K562 (cell line): ENCODE measurements around the gene SLC12A9. TPM values are rescaled to one million over a fixed set of nuclear protein-coding genes. Genes with fewer than 3 reads are reported as not detected.

Experiments
- ATF1 ChIP-seq, 2 experiments: fragments of 450-650 bp in 1 of 2; IDR thresholded peaks; 2 replicates each; pipeline ENCODE4 v1.6.1; 2016; ENCODE audit warnings: missing compliant biosample characterization in 1 of 2, missing genetic modification characterization in 1 of 2
- CXXC5 ChIP-seq: fragments of 250-450 bp; sonication (Bioruptor Pico); IDR thresholded peaks from 2 replicates; pipeline ENCODE4 v1.8.0; 2022; ENCODE audit warnings: inconsistent platforms, mild to moderate bottlenecking, moderate library complexity
- DLX4 ChIP-seq: fragments of 250-450 bp; sonication (Bioruptor Pico); IDR thresholded peaks from 2 replicates; pipeline ENCODE4 v1.6.1; 2021; ENCODE audit warnings: mild to moderate bottlenecking
- ETV5 ChIP-seq: sonication (generic); formaldehyde crosslinking; IDR thresholded peaks from 2 replicates; pipeline ENCODE4 v1.4.0; 2020; ENCODE audit warnings: low read depth, mild to moderate bottlenecking, missing genetic modification reagents
- FOXM1 ChIP-seq, 2 experiments: fragments of 450-650 bp in 1 of 2; sonication (generic) in 1 of 2; formaldehyde crosslinking in 1 of 2; IDR thresholded peaks; 2 replicates each; pipeline versions ENCODE4 v1.6.1 to v1.9.0; 2017 to 2022; ENCODE audit warnings: low read depth in 2 of 2, mild to moderate bottlenecking in 2 of 2, missing genetic modification reagents in 1 of 2, moderate library complexity in 1 of 2
- HDAC3 ChIP-seq: fragments of 450-650 bp; IDR thresholded peaks from 2 replicates; pipeline ENCODE4 v1.6.1; 2018; ENCODE audit warnings: borderline replicate concordance, mild to moderate bottlenecking, moderate library complexity; ENCODE audit not compliant: partially characterized antibody
- HNRNPL ChIP-seq: fragments of 200-400 bp; formaldehyde crosslinking; IDR thresholded peaks from 2 replicates; pipeline ENCODE4 v1.6.1; 2017; ENCODE audit warnings: low read depth, mild to moderate bottlenecking, low read length
- KAT2B ChIP-seq: IDR thresholded peaks from one replicate; pipeline ENCODE4 v1.6.1; 2012; ENCODE audit warnings: low read depth, mild to moderate bottlenecking, control low read depth, inconsistent platforms, low read length, moderate library complexity
- KDM5B ChIP-seq: fragments of 200-600 bp; sonication (generic); IDR thresholded peaks from 2 replicates; pipeline ENCODE4 v1.6.1; 2012; ENCODE audit warnings: low read depth, mild to moderate bottlenecking, moderate library complexity, low read length, control low read depth, inconsistent platforms; ENCODE audit not compliant: insufficient replicate concordance
- KHSRP ChIP-seq: fragments of 450-650 bp; IDR thresholded peaks from 2 replicates; pipeline ENCODE4 v1.6.1; 2017
- LARP7 ChIP-seq: fragments of 450-650 bp; IDR thresholded peaks from 2 replicates; pipeline ENCODE4 v1.6.1; 2016
- MED1 ChIP-seq: sonication (generic); formaldehyde crosslinking; IDR thresholded peaks from 2 replicates; pipeline ENCODE4 v1.8.1; 2023; ENCODE audit warnings: missing genetic modification reagents, borderline replicate concordance
- NR2C1 ChIP-seq, 2 experiments: fragments of 450-650 bp; IDR thresholded peaks; 2 replicates each; pipeline ENCODE4 v1.6.1; 2017; ENCODE audit warnings: mild to moderate bottlenecking in 2 of 2, antibody characterized with exemption in 1 of 2, inconsistent platforms in 1 of 2, missing compliant biosample characterization in 1 of 2, missing genetic modification characterization in 1 of 2
- NR2C2 ChIP-seq, 2 experiments: fragments of 200-800 bp in 1 of 2; sonication (Bioruptor generic) in 1 of 2; sonication (generic) in 1 of 2; formaldehyde crosslinking in 1 of 2; IDR thresholded peaks; 2 replicates each; pipeline versions ENCODE4 v1.6.1 to v1.8.0; 2016 to 2022; ENCODE audit warnings: mild to moderate bottlenecking in 1 of 2, missing compliant biosample characterization in 1 of 2, missing genetic modification characterization in 1 of 2, missing genetic modification reagents in 1 of 2
- PHB2 ChIP-seq: fragments of 450-650 bp; IDR thresholded peaks from 2 replicates; pipeline ENCODE4 v1.6.1; 2017; ENCODE audit warnings: low read depth
- POLR2G ChIP-seq: fragments of 200-400 bp; formaldehyde crosslinking; IDR thresholded peaks from 2 replicates; pipeline ENCODE4 v1.6.1; 2017; ENCODE audit warnings: low read depth, mild to moderate bottlenecking, antibody characterized with exemption, low read length, moderate library complexity
- TAF1 ChIP-seq: IDR thresholded peaks from 2 replicates; pipeline ENCODE4 v1.6.1; 2011; ENCODE audit warnings: mild to moderate bottlenecking, low read length, moderate library complexity; ENCODE audit not compliant: insufficient read depth, control insufficient read depth, severe bottlenecking; ENCODE audit errors: extremely low read depth
- TBL1XR1 ChIP-seq, 2 experiments: IDR thresholded peaks; 2 replicates each; pipeline ENCODE4 v1.6.1; 2012; ENCODE audit warnings: improper control_type of control experiment in 2 of 2, low read length in 2 of 2, mild to moderate bottlenecking in 1 of 2
- ZBTB33 ChIP-seq: sonication (generic); formaldehyde crosslinking; IDR thresholded peaks from 2 replicates; pipeline ENCODE4 v1.8.1; 2023; ENCODE audit warnings: mild to moderate bottlenecking, missing genetic modification reagents
- ZBTB8A ChIP-seq: fragments of 450-650 bp; IDR thresholded peaks from 2 replicates; pipeline ENCODE4 v1.6.1; 2018; ENCODE audit warnings: mild to moderate bottlenecking, moderate library complexity; ENCODE audit not compliant: partially characterized antibody
- ZNF274 ChIP-seq: IDR thresholded peaks from 2 replicates; pipeline ENCODE4 v1.6.1; 2011; ENCODE audit warnings: low read depth, mild to moderate bottlenecking, low read length, moderate library complexity, borderline replicate concordance
- ZNF282 ChIP-seq: sonication (generic); formaldehyde crosslinking; IDR thresholded peaks from 2 replicates; pipeline ENCODE4 v1.8.1; 2023; ENCODE audit warnings: missing genetic modification reagents
- ZNF324 ChIP-seq: fragments of 250-450 bp; sonication (Bioruptor Pico); IDR thresholded peaks from 2 replicates; pipeline ENCODE4 v1.4.0; 2020; ENCODE audit warnings: mild to moderate bottlenecking
- ZNF583 ChIP-seq: fragments of 250-450 bp; sonication (Bioruptor Pico); IDR thresholded peaks from 2 replicates; pipeline ENCODE4 v1.4.0; 2020
- ZNF584 ChIP-seq: fragments of 200-800 bp; sonication (Bioruptor generic); IDR thresholded peaks from 2 replicates; pipeline ENCODE4 v1.6.1; 2016; ENCODE audit warnings: low read depth, mild to moderate bottlenecking, missing genetic modification characterization, missing compliant biosample characterization
- ZNF695 ChIP-seq: fragments of 450-650 bp; formaldehyde crosslinking; IDR thresholded peaks from 2 replicates; pipeline ENCODE4 v1.4.0; 2020; ENCODE audit warnings: mild to moderate bottlenecking, moderate library complexity
- polyA plus RNA-seq, 8 experiments: library from polyadenylated mRNA; depleted of rRNA in 4 of 8; stranded (reverse) in 5 of 8; unstranded in 3 of 8; fragments of >200 nt; fragmentation: Nextera tagmentation in 2 of 8; fragmentation: Illumina TruSeq in 1 of 8; extraction: Ambion mirVana in 2 of 8; extraction: Trizol in 1 of 8; gene quantifications; 2 replicates each; pipeline versions ENCODE4 v1.2.1 to v1.2.3, GENCODE V29; 2011 to 2014; ENCODE audit warnings: inconsistent platforms in 1 of 8, missing spikeins in 1 of 8
- total RNA-seq, 7 experiments: library from RNA; depleted of rRNA in 6 of 7; stranded (reverse); fragments of >200 nt in 6 of 7; fragmentation: Illumina TruSeq in 2 of 7; extraction: Trizol in 2 of 7; gene quantifications; 2 replicates each; pipeline versions ENCODE4 v1.2.1 to v1.2.3, GENCODE V29; 2011 to 2021; ENCODE audit warnings: low replicate concordance in 1 of 7

Gene SLC12A9
- total and polyA plus RNA-seq, 9 of the 15 experiments (the other 6 are each of a cell fraction or from before 2014, with no cell fraction given): 0.06 to 20.2 (median 10.7) TPM

- no peak for TF ChIP-seq ZNF584
- TF ChIP-seq HDAC3: no peak
- no peak for TF ChIP-seq PHB2
- peak; percentile 85 for TF ChIP-seq CXXC5 (CRISPR knock-in tag)
- TF ChIP-seq POLR2G: peak; percentile 92
- no peak; the same call in 1 of the 2 replicates for TF ChIP-seq ETV5 (CRISPR knock-in tag)
- no peak for TF ChIP-seq LARP7
- TF ChIP-seq ZBTB8A: no peak
- TF ChIP-seq MED1: 0 out of 2 replicates have a peak, but pooled peaks have one; percentile 45
- TF ChIP-seq ATF1 (CRISPR knock-in tag; IDR thresholded peaks at IDR 0.05): no peak
- peak; percentile 62 for TF ChIP-seq ATF1 (tag; IDR thresholded peaks at IDR 0.05)
- TF ChIP-seq KAT2B: no peak
- 0 out of 2 replicates have a peak, but pooled peaks have one; percentile 45 for TF ChIP-seq ZNF583 (CRISPR knock-in tag)
- no peak for TF ChIP-seq ZNF695 (CRISPR knock-in tag)
- no peak for TF ChIP-seq KHSRP
- peak; percentile 79 for TF ChIP-seq TAF1
- peak; percentile 68 for TF ChIP-seq KDM5B
- TF ChIP-seq ZNF274: no peak
- no peak for TF ChIP-seq FOXM1 (IDR thresholded peaks at IDR 0.05; ENCODE audit: low read depth)
- TF ChIP-seq FOXM1 (CRISPR knock-in tag; IDR thresholded peaks at IDR 0.05; ENCODE audit: low read depth): peak; percentile 95
- no peak for TF ChIP-seq ZNF324 (CRISPR knock-in tag)
- no peak for TF ChIP-seq NR2C1 (IDR thresholded peaks at IDR 0.05)
- no peak for TF ChIP-seq NR2C1 (tag; IDR thresholded peaks at IDR 0.05)
- peak; percentile 31; the same call in 1 of the 2 replicates for TF ChIP-seq NR2C2 (CRISPR knock-in tag; IDR thresholded peaks at IDR 0.05)
- 0 out of 2 replicates have a peak, but pooled peaks have one; percentile 28 for TF ChIP-seq NR2C2 (tag; IDR thresholded peaks at IDR 0.05)
- peak in 1 of 2 experiments; percentile 63; a peak in 1 of 4 replicates for TF ChIP-seq TBL1XR1 (IDR thresholded peaks at IDR 0.05; ENCODE audit: low read length in 2 of 2)
- no peak for TF ChIP-seq ZNF282 (CRISPR knock-in tag)
- TF ChIP-seq DLX4: no peak
- TF ChIP-seq ZBTB33 (CRISPR knock-in tag): peak; percentile 57; the same call in 1 of the 2 replicates
- TF ChIP-seq HNRNPL: no peak
Measured at GRCh38 chr7:100888988-100889750, 36.7 kb downstream of the SLC12A9 start, which contains the start of gene UFSP1 (continued).
